IMR-90 (cell line): Measurements from ENCODE around the gene ANP32A. TPM values are rescaled to one million over a fixed set of nuclear protein-coding genes. Genes with fewer than 3 reads are reported as not detected.

Experiments used
- ATAC-seq: fragments of 200-7000 bp; cut with Tn5 transposase; 2 replicates; pipeline ENCODE4 v1.9.1; 2020; ENCODE audit warnings: low read depth, mild to moderate bottlenecking, moderate library complexity
- BruUV-seq: library from RNA; stranded (reverse); fragments of 400-500 nt; replicated peaks from 2 replicates; lab custom pipeline; 2021; lab: Mats Ljungman, UMichigan
- CTCF ChIA-PET: fragments of 300-600 bp; formaldehyde crosslinking; extraction: SDS; loops from one replicate; lab custom pipeline; 2021; ENCODE audit warnings: antibody characterized with exemption; lab: Yijun Ruan, JAX
- POLR2A ChIA-PET: fragments of 300-600 bp; sonication (Branson Sonifier 250); formaldehyde crosslinking; loops from one replicate; lab custom pipeline; 2022; ENCODE audit warnings: antibody characterized with exemption; ENCODE audit not compliant: unreplicated experiment; lab: Charles Lee
- DNase-seq: peaks from one replicate; pipeline ENCODE4 v3.0.0; 2013
- H2AFZ ChIP-seq: replicated peaks from 2 replicates; pipeline ENCODE3; 2013; ENCODE audit warnings: low read length, mild to moderate bottlenecking; ENCODE audit not compliant: poor library complexity
- H2AK5ac ChIP-seq: 2 replicates; pipeline ENCODE4 v1.6.1; 2013; ENCODE audit warnings: low read depth, low read length, inconsistent platforms
- H2AK9ac ChIP-seq: replicated peaks from 2 replicates; pipeline ENCODE3; 2013; ENCODE audit warnings: mild to moderate bottlenecking, low read depth, low read length, moderate library complexity; ENCODE audit not compliant: poor library complexity
- H2BK120ac ChIP-seq: 2 replicates; pipeline ENCODE4 v1.6.1; 2013; ENCODE audit warnings: low read depth, low read length, inconsistent platforms
- H2BK15ac ChIP-seq: 3 replicates; pipeline ENCODE4 v1.6.1; 2013; ENCODE audit warnings: low read depth, low read length, inconsistent platforms
- H2BK20ac ChIP-seq: 2 replicates; pipeline ENCODE4 v1.6.1; 2013; ENCODE audit warnings: low read depth, mild to moderate bottlenecking, inconsistent platforms, low read length, moderate library complexity
- H2BK5ac ChIP-seq: 2 replicates; pipeline ENCODE4 v1.6.1; 2013; ENCODE audit warnings: mild to moderate bottlenecking, low read depth, low read length, inconsistent platforms; ENCODE audit not compliant: poor library complexity, severe bottlenecking
- H3K14ac ChIP-seq: replicated peaks from 2 replicates; pipeline ENCODE4 v1.6.1; 2013; ENCODE audit warnings: low read depth, low read length, inconsistent platforms
- H3K18ac ChIP-seq: 2 replicates; pipeline ENCODE4 v1.6.1; 2013; ENCODE audit warnings: low read depth, low read length, control low read depth
- H3K23ac ChIP-seq: 2 replicates; pipeline ENCODE4 v1.6.1; 2013; ENCODE audit warnings: low read depth, low read length, inconsistent platforms
- H3K27ac ChIP-seq: 2 replicates; pipeline ENCODE4 v1.5.1; 2013; ENCODE audit warnings: mild to moderate bottlenecking, control low read depth, low read length; ENCODE audit not compliant: insufficient read depth
- H3K27me3 ChIP-seq: 2 replicates; pipeline ENCODE4 v1.6.1; 2013; ENCODE audit warnings: low read length; ENCODE audit not compliant: control insufficient read depth, insufficient read depth
- H3K36me3 ChIP-seq: 2 replicates; pipeline ENCODE4 v1.6.1; 2013; ENCODE audit warnings: low read length, mixed read lengths; ENCODE audit not compliant: control insufficient read depth, insufficient read depth
- H3K4ac ChIP-seq: 2 replicates; pipeline ENCODE4 v1.6.1; 2013; ENCODE audit warnings: low read depth, low read length, inconsistent platforms
- H3K4me1 ChIP-seq: 2 replicates; pipeline ENCODE4 v1.6.1; 2013; ENCODE audit warnings: low read length, mixed read lengths; ENCODE audit not compliant: control insufficient read depth, insufficient read depth
- H3K4me2 ChIP-seq: 2 replicates; pipeline ENCODE4 v1.6.1; 2013; ENCODE audit warnings: low read depth, mild to moderate bottlenecking, control low read depth, low read length, moderate library complexity
- H3K4me3 ChIP-seq: 2 replicates; pipeline ENCODE4 v1.5.1; 2013; ENCODE audit warnings: low read depth, mild to moderate bottlenecking, control low read depth, low read length, moderate library complexity; ENCODE audit not compliant: insufficient read depth
- H3K56ac ChIP-seq: 2 replicates; pipeline ENCODE4 v1.6.1; 2013; ENCODE audit warnings: low read length, inconsistent platforms; ENCODE audit not compliant: insufficient read depth; ENCODE audit errors: extremely low read depth
- H3K79me1 ChIP-seq, 2 experiments: 2 replicates each; pipeline ENCODE4 v1.6.1; 2013; ENCODE audit warnings: low read length in 2 of 2, inconsistent platforms in 1 of 2, low read depth in 1 of 2
- H3K9ac ChIP-seq: 2 replicates; pipeline ENCODE4 v1.6.1; 2013; ENCODE audit warnings: low read depth, low read length, control low read depth
- H3K9me1 ChIP-seq: 2 replicates; pipeline ENCODE4 v1.6.1; 2013; ENCODE audit warnings: low read length, inconsistent platforms; ENCODE audit not compliant: insufficient read depth
- H3K9me3 ChIP-seq: 2 replicates; pipeline ENCODE4 v1.6.1; 2013; ENCODE audit warnings: low read length; ENCODE audit not compliant: control insufficient read depth, insufficient read depth
- H4K20me1 ChIP-seq: 2 replicates; pipeline ENCODE4 v1.6.1; 2013; ENCODE audit warnings: low read length, inconsistent platforms; ENCODE audit not compliant: insufficient read depth
- H4K5ac ChIP-seq: 2 replicates; pipeline ENCODE4 v1.6.1; 2013; ENCODE audit warnings: mild to moderate bottlenecking, low read depth, low read length, control low read depth
- H4K8ac ChIP-seq, 2 experiments: 2 replicates each; pipeline ENCODE4 v1.6.1; 2013; ENCODE audit warnings: low read depth in 2 of 2, low read length in 2 of 2, control low read depth in 1 of 2, inconsistent platforms in 1 of 2
- H4K91ac ChIP-seq: 2 replicates; pipeline ENCODE4 v1.6.1; 2013; ENCODE audit warnings: low read depth, low read length, inconsistent platforms; ENCODE audit not compliant: insufficient read depth
- BHLHE40 ChIP-seq: fragments of 150-350 bp; IDR thresholded peaks from 2 replicates; pipeline ENCODE4 v1.6.1; 2016; ENCODE audit warnings: mild to moderate bottlenecking, low read depth, low read length
- MAFK ChIP-seq: IDR thresholded peaks from 2 replicates; pipeline ENCODE4 v1.6.1; 2012; ENCODE audit warnings: low read depth, low read length, improper control_type of control experiment
- WGBS, 2 experiments: methylation state at CpG; one replicate each; pipeline versions ENCODE4 v1.1.5 to v1.1.7; 2013; ENCODE audit warnings: missing lambda C conversion rate in 2 of 2; ENCODE audit not compliant: insufficient read length in 1 of 2; ENCODE audit errors: extremely low coverage in 2 of 2; 5-methylcytosine and 5-hydroxymethylcytosine counted together
- dilution Hi-C: fragments of 300-500 bp; cut with HindIII; formaldehyde crosslinking; loops from one replicate; pipeline ENCODE4 v1.14.3; 2018; ENCODE audit warnings: low sequenced_read_pairs; ENCODE audit not compliant: unreplicated experiment
- in situ Hi-C: fragments of 300-500 bp; cut with MboI; formaldehyde crosslinking; loops from 3 replicates; pipeline ENCODE4 v1.14.3; 2019; ENCODE audit warnings: low sequenced_read_pairs, inconsistent platforms, mixed read lengths
- intact Hi-C: fragments of 100-400 bp; cut with micrococcal nuclease; formaldehyde crosslinking; loops from 2 replicates; pipeline ENCODE4 v1.10.0; 2022
- polyA plus RNA-seq, 3 experiments: library from polyadenylated mRNA; depleted of rRNA; stranded (reverse); fragments of >200 nt; gene quantifications; 2 replicates each; pipeline ENCODE4 v1.2.3, GENCODE V29; 2012; ENCODE audit warnings: low replicate concordance in 1 of 3
- total RNA-seq: library from RNA; depleted of rRNA; stranded (reverse); fragments of >200 nt; gene quantifications from 2 replicates; pipeline ENCODE4 v1.2.3, GENCODE V29; 2012
- TF ChIP-seq, protein P1 (sequence below): fragments of 150-350 bp; IDR thresholded peaks from 2 replicates; pipeline ENCODE4 v1.6.1; 2016; ENCODE audit warnings: low read depth, mild to moderate bottlenecking, low read length, moderate library complexity, borderline replicate concordance

The ANP32A gene
- total and polyA plus RNA-seq, 2 of the 4 experiments (the other 2 are of a cell fraction), result 62.4 to 72.8 TPM

DNA sequence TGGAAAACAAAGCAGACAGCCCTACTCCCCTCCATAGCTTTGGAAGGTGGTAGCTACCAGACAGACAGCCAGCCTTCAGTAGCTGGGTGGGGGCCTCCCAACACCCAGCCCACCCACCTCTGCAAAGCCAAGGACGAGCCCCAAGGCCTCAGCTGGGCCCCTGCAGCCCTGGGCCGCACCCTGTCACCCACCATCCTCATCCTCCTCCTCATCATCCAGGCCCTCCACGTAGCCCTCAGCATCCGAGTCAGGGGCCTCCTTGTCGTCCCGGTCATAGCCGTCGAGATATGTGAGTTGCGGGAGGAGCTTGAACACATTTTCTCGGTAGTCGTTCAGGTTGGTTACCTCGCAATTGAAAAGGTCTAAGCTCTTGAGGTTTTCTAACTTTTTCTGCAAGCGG lies 36.5 kb downstream of the ANP32A start:
- BruUV-seq, result no TSS peak
- intact Hi-C loops (loop anchor here (5.0 kb wide), 1 partner anchor 33 kb away; no protein-coding TSS in a partner anchor), dilution Hi-C loops (no loop called here), in situ Hi-C loops (no loop called here)
- H3K4me1 ChIP-seq, result no peaks in the 10 kb centered on the region
- H2AK9ac ChIP-seq, result no peak overlapping the region
- no peaks in the 10 kb centered on the region for H3K9me3 ChIP-seq
- H2AK5ac ChIP-seq, result no peak overlapping the region
- H2AFZ ChIP-seq, result no peak overlapping the region
- peaks cover 24% of the 10 kb centered on the region for H4K20me1 ChIP-seq
- DNase-seq (no peak), ATAC-seq (no peak)
- H3K79me1 ChIP-seq, result peaks cover 17 to 41% of the 10 kb centered on the region in 2 experiments
- no peak overlapping the region for H4K8ac ChIP-seq
- H3K9me1 ChIP-seq, result peaks cover 6% of the 10 kb centered on the region
- POLR2A ChIA-PET, result no interaction called here
- no peak overlapping the region for H4K91ac ChIP-seq
- H2BK15ac ChIP-seq, result no peak overlapping the region
- no peak overlapping the region for H2BK20ac ChIP-seq
- TF ChIP-seq MAFK (no peak), BHLHE40 (no peak)
- TF ChIP-seq, protein P1, sequence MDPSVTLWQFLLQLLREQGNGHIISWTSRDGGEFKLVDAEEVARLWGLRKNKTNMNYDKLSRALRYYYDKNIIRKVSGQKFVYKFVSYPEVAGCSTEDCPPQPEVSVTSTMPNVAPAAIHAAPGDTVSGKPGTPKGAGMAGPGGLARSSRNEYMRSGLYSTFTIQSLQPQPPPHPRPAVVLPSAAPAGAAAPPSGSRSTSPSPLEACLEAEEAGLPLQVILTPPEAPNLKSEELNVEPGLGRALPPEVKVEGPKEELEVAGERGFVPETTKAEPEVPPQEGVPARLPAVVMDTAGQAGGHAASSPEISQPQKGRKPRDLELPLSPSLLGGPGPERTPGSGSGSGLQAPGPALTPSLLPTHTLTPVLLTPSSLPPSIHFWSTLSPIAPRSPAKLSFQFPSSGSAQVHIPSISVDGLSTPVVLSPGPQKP, result no peak
- no peak overlapping the region for H3K4me2 ChIP-seq
- H3K27ac ChIP-seq, result no peak overlapping the region
- no peaks in the 10 kb centered on the region for H3K27me3 ChIP-seq
- no peak overlapping the region for H3K9ac ChIP-seq
- 92% methylated on average over 8 of the region's 13 CpGs; no CpG with 5 or more reads in 1 of the 2 experiments for WGBS, 2 experiments
- no peak overlapping the region for H3K56ac ChIP-seq
- H4K5ac ChIP-seq, result no peak overlapping the region
- peaks cover 55% of the 10 kb centered on the region for H3K36me3 ChIP-seq
- no peak overlapping the region for H2BK5ac ChIP-seq
- H3K23ac ChIP-seq, result no peak overlapping the region
- H3K4ac ChIP-seq, result no peak overlapping the region
- CTCF ChIA-PET, result interaction anchor here (1.7 kb wide), 1 partner anchor 16 kb away, joined by 3 read pairs; no protein-coding TSS in a partner anchor
- H3K18ac ChIP-seq, result no peak overlapping the region
- no peak overlapping the region for H3K4me3 ChIP-seq
- H3K14ac ChIP-seq, result no peak overlapping the region
- H2BK120ac ChIP-seq, result no peak overlapping the region
